BE2C (cell line): ENCODE data around the gene DYSF.

ENCODE experiments used
- DNase-seq: peaks from one replicate; pipeline ENCODE4 v3.0.0-alpha.2; 2020
- H3K27me3 ChIP-seq: fragments of 250-450 bp; sonication (Bioruptor Pico); 2 replicates; pipeline ENCODE4 v1.5.1; 2020; ENCODE audit warnings: mild to moderate bottlenecking
- H3K36me3 ChIP-seq: fragments of 250-450 bp; sonication (Bioruptor Pico); 2 replicates; pipeline ENCODE4 v1.5.1; 2020; ENCODE audit warnings: mild to moderate bottlenecking
- H3K4me1 ChIP-seq: fragments of 250-450 bp; sonication (Bioruptor Pico); 2 replicates; pipeline ENCODE4 v1.5.1; 2020
- H3K4me3 ChIP-seq: 2 replicates; pipeline ENCODE4 v1.5.1; 2011; ENCODE audit warnings: low read depth, low read length
- H3K9me3 ChIP-seq: fragments of 250-450 bp; sonication (Bioruptor Pico); 2 replicates; pipeline ENCODE4 v1.5.1; 2020
- TF ChIP-seq, protein P1 (sequence below): IDR thresholded peaks from 2 replicates; pipeline ENCODE4 v1.5.1; 2012; ENCODE audit warnings: mild to moderate bottlenecking, low read depth, low read length

Gene DYSF

DNA sequence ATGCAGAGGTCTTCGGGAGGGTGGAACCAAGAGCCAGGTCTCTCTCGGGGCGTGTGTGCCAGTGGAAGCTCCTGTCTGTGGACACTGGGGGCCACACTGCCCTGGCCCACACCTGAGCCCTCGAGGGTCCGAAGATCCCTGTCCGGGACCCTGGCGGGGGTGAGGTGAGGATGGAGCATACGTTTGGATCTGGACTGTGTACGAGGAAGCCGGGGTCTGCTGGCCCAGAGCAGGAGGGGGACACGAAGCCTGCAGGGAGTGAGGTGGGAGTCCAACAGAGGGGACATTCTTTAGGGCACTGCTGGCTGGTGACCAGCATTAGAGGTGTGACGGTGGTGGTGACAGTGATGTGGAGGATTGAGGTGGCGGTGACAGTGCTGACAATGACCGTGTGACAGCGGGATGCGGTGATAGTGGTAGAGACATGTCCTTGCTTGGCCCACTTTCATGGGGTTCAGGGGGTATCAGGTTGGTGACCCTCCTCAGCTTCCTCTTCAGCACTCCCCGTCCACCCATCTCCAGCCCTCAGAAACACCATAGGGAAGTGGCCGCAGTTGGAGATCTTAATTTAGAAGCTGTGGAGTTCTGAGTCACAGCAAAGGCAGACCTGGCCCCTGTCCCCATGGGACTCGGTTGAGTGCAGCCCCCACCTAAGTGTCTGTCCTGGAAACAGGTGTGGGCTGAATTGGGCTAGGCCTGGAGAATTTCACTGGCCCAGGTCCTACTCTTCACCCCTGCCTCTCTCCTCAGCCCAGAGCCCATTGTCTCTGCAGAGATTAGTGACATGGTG is 252.0 kb downstream of the DYSF start:
- no peak for DNase-seq
- H3K27me3 ChIP-seq, result no peaks in the 10 kb centered on the region
- no peak overlapping the region for H3K4me3 ChIP-seq
- H3K4me1 ChIP-seq, result no peaks in the 10 kb centered on the region
- H3K36me3 ChIP-seq, result no peaks in the 10 kb centered on the region
- no peaks in the 10 kb centered on the region for H3K9me3 ChIP-seq
- TF ChIP-seq, protein P1, sequence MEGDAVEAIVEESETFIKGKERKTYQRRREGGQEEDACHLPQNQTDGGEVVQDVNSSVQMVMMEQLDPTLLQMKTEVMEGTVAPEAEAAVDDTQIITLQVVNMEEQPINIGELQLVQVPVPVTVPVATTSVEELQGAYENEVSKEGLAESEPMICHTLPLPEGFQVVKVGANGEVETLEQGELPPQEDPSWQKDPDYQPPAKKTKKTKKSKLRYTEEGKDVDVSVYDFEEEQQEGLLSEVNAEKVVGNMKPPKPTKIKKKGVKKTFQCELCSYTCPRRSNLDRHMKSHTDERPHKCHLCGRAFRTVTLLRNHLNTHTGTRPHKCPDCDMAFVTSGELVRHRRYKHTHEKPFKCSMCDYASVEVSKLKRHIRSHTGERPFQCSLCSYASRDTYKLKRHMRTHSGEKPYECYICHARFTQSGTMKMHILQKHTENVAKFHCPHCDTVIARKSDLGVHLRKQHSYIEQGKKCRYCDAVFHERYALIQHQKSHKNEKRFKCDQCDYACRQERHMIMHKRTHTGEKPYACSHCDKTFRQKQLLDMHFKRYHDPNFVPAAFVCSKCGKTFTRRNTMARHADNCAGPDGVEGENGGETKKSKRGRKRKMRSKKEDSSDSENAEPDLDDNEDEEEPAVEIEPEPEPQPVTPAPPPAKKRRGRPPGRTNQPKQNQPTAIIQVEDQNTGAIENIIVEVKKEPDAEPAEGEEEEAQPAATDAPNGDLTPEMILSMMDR, result no peak

DNA sequence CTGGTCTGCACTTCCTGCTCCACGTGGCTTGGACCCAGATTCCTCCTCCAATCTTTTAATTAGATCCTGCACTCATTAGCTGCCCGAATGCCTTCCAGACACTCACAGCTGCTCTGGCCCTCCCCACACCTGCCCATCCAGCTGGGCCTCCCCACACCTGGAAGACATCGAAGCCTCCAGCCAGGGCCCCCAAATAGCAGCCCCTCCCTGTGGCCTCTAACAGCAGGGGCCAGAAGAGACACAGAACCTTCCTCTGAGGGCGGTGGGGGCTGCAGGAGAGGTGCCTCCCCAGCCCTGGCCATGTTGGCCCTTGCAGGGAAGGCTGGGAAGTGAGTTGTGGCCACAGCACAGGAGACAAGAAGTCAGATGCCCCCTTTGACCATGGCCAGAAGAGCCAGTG is 252.8 kb downstream of the DYSF start:
- Histone ChIP-seq H3K4me1 (no peaks in the 10 kb centered on the region), H3K27me3 (no peaks in the 10 kb centered on the region), H3K4me3 (no peak overlapping the region), H3K36me3 (no peaks in the 10 kb centered on the region), H3K9me3 (no peaks in the 10 kb centered on the region)
- TF ChIP-seq, protein P1, result no peak
- DNase-seq, result no peak

DNA sequence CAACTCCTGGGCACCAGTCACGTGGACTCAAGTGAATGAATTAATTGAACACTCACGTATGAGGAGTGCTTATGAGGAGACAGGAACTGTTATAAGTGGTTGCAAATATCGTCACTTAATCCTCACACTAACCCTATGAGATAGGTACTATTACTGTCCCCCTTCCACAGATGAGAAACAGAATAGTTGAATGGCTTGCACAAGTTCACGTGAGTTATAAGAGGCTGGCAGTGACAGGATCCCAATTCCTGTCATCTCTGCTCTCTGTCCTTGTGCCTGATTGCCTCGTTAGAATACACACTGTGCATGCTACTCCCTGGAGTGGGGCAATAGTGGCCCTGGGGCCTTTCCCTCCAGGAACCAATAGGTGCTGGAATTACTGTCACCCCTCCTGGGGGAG is 253.5 kb downstream of the DYSF start:
- Histone ChIP-seq H3K4me1 (no peaks in the 10 kb centered on the region), H3K36me3 (no peaks in the 10 kb centered on the region), H3K9me3 (no peaks in the 10 kb centered on the region), H3K4me3 (no peak overlapping the region), H3K27me3 (no peaks in the 10 kb centered on the region)
- TF ChIP-seq, protein P1, result no peak
- DNase-seq, result no peak

DNA sequence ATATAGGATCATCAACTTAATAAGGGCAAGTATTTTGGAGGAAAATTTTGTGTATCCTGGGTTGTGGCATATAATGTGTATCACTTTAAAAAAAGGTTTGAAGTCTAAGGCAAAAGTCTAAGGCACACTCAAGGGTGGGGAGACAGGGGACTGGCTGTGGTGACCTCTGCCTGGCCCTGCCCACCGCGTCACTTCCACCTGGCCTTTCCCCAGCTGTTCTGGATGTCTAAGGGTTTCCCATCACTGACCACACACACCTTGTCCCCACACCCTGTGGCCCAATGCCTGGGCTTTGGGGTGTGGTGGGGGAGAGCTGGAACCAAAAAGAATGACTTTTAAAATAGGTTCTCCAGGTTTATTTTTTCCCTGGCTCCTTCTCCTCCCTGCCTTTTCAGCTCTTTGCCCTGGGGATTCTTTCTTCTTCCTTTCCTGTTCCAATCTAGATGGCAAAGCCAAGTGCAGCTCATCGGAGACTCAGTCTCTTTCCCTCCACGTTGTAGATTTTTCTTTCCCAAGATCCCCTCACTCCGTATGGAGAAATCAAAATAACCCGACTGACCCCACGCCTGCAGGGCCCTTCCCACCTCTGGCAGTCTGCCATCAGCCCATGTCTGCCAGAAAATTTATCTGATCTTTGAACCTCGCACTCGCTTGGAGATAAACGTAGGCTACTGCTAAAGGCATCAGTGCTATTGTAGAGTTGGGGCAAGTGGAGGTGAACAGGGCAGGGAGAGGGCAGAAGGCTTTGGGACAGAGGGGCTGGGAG is 257.2 kb downstream of the DYSF start:
- Histone ChIP-seq H3K27me3 (no peaks in the 10 kb centered on the region), H3K36me3 (no peaks in the 10 kb centered on the region), H3K9me3 (no peaks in the 10 kb centered on the region), H3K4me1 (no peaks in the 10 kb centered on the region), H3K4me3 (no peak overlapping the region)
- DNase-seq, result no peak
- TF ChIP-seq, protein P1, result no peak

DNA sequence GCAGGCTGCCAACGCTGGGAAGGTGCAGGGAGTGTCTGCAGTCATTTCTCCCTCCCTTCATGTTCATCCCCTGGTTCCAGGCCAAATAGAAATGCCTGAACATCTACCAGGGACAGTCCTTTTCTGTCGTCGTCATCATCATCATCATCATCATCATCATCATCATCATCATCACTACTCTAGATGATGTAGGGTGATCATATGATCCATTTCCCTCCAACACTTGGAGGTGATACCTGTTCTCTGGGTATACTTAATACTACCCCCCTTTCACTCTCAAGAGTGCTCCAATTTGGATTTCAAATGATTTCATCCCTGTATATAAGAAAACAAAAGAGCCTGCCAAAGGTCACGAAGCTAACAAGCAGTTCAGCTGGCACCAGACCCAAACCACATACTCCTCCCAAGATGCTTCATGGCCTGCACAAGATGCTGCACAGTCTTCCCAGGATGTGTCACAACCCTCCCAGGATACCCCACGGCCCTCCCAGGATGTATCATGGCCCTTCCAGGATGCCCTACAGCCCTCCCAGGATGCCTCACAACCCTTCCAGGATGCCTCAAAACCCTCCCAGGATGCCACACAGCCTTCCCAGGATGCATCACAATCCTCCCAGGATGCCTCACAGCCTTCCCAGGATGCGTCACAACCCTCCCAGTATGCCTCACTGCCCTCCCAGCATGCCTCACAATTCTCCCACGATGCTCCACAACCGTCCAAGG is 257.9 kb downstream of the DYSF start:
- TF ChIP-seq, protein P1, result no peak
- H3K36me3 ChIP-seq, result no peaks in the 10 kb centered on the region
- no peaks in the 10 kb centered on the region for H3K9me3 ChIP-seq
- no peak overlapping the region for H3K4me3 ChIP-seq
- no peak for DNase-seq
- H3K4me1 ChIP-seq, result no peaks in the 10 kb centered on the region
- no peaks in the 10 kb centered on the region for H3K27me3 ChIP-seq
